Activated naive CD8-positive, alpha-beta T cell treated with anti-CD3 and anti-CD28 coated beads for 36 hours (primary cell): Measurements from ENCODE around the gene LTN1. TPM values are rescaled to one million over a fixed set of nuclear protein-coding genes. Genes with fewer than 3 reads are reported as not detected.
"Not testable (repeated sequence)": the region's sequence is repeated elsewhere in the genome, so short reads cannot be mapped to it uniquely, and the experiment has no call there.

Experiments
- DNase-seq: peaks from one replicate; pipeline ENCODE4 v3.0.0; 2021
- H3K27ac Mint-ChIP-seq: one replicate; pipeline ENCODE4 v1.8.0; 2022; ENCODE audit warnings: mild to moderate bottlenecking, moderate library complexity, mixed read lengths
- H3K27me3 Mint-ChIP-seq: one replicate; pipeline ENCODE4 v1.8.0; 2022; ENCODE audit warnings: mild to moderate bottlenecking, mixed read lengths
- H3K36me3 Mint-ChIP-seq: one replicate; pipeline ENCODE4 v1.8.0; 2021; ENCODE audit warnings: mild to moderate bottlenecking, mixed read lengths
- H3K4me1 Mint-ChIP-seq: one replicate; pipeline ENCODE4 v1.8.0; 2021; ENCODE audit warnings: mixed read lengths
- H3K4me3 Mint-ChIP-seq: one replicate; pipeline ENCODE4 v1.8.0; 2022; ENCODE audit warnings: mild to moderate bottlenecking, moderate library complexity, mixed read lengths
- H3K9me3 Mint-ChIP-seq: one replicate; pipeline ENCODE4 v1.8.0; 2022; ENCODE audit warnings: mixed read lengths
- total RNA-seq, 2 experiments: library from RNA; stranded (reverse); gene quantifications; one replicate each; pipeline ENCODE4 v1.2.3, GENCODE V29; 2021

LTN1 gene
- total RNA-seq, 2 experiments from 2014 or later, result 23.0 to 24.6 TPM

GRCh38 chr21:29005696-29006095 is 13.0 kb upstream of the LTN1 start:
- H3K36me3 Mint-ChIP-seq, result peaks cover 10% of the 10 kb centered on the region
- peaks cover 2% of the 10 kb centered on the region for H3K9me3 Mint-ChIP-seq
- H3K27ac Mint-ChIP-seq, result no peak overlapping the region
- peaks cover 12% of the 10 kb centered on the region for H3K4me1 Mint-ChIP-seq
- no peak overlapping the region for H3K4me3 Mint-ChIP-seq
- H3K27me3 Mint-ChIP-seq, result no peaks in the 10 kb centered on the region
- no peak for DNase-seq

DNA sequence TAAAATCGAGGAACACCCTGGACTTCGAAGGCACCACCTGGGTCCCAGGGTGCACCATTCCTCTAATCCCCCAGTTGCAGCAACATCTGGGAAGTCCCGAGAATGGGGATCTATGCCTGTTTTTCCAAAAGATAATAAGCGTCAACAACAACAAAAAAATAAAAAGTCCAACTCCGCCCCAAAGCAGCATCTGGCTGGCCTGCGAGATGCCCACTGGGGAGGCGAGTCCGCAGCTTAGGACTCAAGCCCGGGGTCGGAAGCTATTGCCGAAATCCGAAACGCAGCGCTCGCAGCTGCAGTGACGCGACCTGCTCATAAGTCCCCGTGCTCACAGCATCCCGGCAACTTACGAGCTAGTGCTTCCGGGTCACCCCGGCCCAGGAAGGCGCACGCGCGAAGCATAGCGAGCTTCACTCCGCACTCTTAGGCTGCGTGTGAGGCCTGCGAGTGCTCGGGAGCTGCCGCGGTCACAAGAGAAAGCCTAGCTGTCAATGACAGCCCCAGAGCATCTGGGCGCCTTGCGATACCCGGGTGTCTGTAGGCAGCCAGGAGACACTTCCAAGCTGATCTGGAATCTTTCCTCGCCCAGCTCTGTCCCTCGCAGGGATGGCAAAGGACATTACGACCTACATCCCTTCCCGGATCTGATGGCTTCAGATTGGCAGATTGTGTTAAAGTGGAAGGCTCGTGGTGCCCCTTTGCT is 9.9 kb upstream of the LTN1 start:
- H3K27me3 Mint-ChIP-seq, result no peaks in the 10 kb centered on the region
- H3K9me3 Mint-ChIP-seq, result peaks cover 2% of the 10 kb centered on the region
- H3K27ac Mint-ChIP-seq, result peak overlapping the region; percentile 95
- H3K36me3 Mint-ChIP-seq, result peaks cover 10% of the 10 kb centered on the region
- H3K4me3 Mint-ChIP-seq, result peak overlapping the region; percentile 90
- peak; percentile 94 for DNase-seq
- H3K4me1 Mint-ChIP-seq, result peaks cover 12% of the 10 kb centered on the region

- Mint-ChIP-seq H3K27me3 (no peaks in the 10 kb centered on the region), H3K27ac (peak overlapping the region; percentile 97)
These were observed 584 bp upstream of the LTN1 start for GRCh38 chr21:28993293-28993629.

GRCh38 chr21:28991861-28992525 is 684 bp downstream of the LTN1 start:
- Mint-ChIP-seq H3K9me3 (no peaks in the 10 kb centered on the region), H3K4me3 (peak overlapping the region; percentile 94), H3K27me3 (no peaks in the 10 kb centered on the region), H3K36me3 (peaks cover 17% of the 10 kb centered on the region), H3K27ac (peak overlapping the region; percentile 97), H3K4me1 (peaks cover 43% of the 10 kb centered on the region)
- DNase-seq, result no peak

More at GRCh38 chr21:28993293-28993629, 584 bp upstream of the LTN1 start:
- Mint-ChIP-seq H3K4me3 (peak overlapping the region; percentile 94), H3K9me3 (no peaks in the 10 kb centered on the region), H3K4me1 (peaks cover 35% of the 10 kb centered on the region), H3K36me3 (peaks cover 8% of the 10 kb centered on the region)
- DNase-seq, result no peak

- peak; percentile 35 for DNase-seq
- peak overlapping the region; percentile 86 for H3K27ac Mint-ChIP-seq
- H3K4me3 Mint-ChIP-seq, result peak overlapping the region; percentile 7
- not testable (repeated sequence) for H3K9me3 Mint-ChIP-seq, H3K27me3 Mint-ChIP-seq
- peaks cover 26% of the 10 kb centered on the region for H3K36me3 Mint-ChIP-seq
- H3K4me1 Mint-ChIP-seq, result peaks cover 33% of the 10 kb centered on the region
These were observed 4.5 kb downstream of the LTN1 start for GRCh38 chr21:28988146-28988545.

DNA sequence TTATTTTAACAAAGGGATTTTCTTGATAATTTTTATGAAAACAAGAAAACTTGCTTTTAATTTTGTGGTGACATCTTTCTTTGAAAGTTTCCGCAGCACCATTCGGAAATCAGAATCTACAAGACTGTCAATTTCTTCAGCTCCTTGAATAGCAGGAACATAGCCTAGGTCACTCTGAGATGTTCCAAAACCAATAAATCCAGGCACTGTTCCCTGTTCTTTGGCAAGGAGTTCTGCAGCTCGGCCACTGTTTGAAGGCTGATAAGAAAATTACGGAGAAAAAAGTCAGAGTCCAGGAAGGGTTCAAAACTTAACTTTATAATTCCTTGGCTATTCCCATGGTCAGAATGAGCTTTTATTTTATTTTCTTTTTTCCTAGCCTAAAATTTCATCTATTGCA is 6.0 kb downstream of the LTN1 start:
- Mint-ChIP-seq H3K27me3 (no peaks in the 10 kb centered on the region), H3K36me3 (peaks cover 26% of the 10 kb centered on the region), H3K4me3 (no peak overlapping the region), H3K27ac (no peak overlapping the region), H3K4me1 (peaks cover 30% of the 10 kb centered on the region), H3K9me3 (no peaks in the 10 kb centered on the region)
- no peak for DNase-seq

GRCh38 chr21:28982637-28983036 is 10.0 kb downstream of the LTN1 start:
- no peaks in the 10 kb centered on the region for H3K9me3 Mint-ChIP-seq
- no peaks in the 10 kb centered on the region for H3K27me3 Mint-ChIP-seq
- peaks cover 17% of the 10 kb centered on the region for H3K36me3 Mint-ChIP-seq
- H3K27ac Mint-ChIP-seq, result no peak overlapping the region
- H3K4me3 Mint-ChIP-seq, result no peak overlapping the region
- no peak for DNase-seq
- H3K4me1 Mint-ChIP-seq, result peaks cover 7% of the 10 kb centered on the region

GRCh38 chr21:28979092-28979491 is 13.6 kb downstream of the LTN1 start:
- Mint-ChIP-seq H3K4me1 (peaks cover 13% of the 10 kb centered on the region), H3K4me3 (no peak overlapping the region), H3K9me3 (no peaks in the 10 kb centered on the region), H3K27ac (no peak overlapping the region), H3K27me3 (no peaks in the 10 kb centered on the region), H3K36me3 (peaks cover 18% of the 10 kb centered on the region)
- no peak for DNase-seq

DNA sequence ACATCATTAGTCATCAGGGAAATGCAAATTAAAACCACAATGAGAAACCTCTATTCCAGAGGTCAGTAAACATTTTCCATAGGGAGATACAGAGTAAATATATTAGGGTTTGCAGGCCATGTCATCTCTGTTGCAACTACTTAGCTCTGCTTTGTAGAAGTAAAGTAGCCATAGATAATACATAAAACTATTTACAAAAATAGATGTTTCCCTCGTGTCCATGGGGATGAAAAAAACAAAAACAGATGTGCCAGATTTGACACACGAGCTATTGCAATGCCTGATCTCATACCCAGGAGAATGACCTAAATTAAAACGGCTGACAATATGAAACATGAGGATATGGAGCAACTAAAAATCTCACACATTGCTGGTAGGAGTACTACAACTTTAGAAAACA is 17.3 kb downstream of the LTN1 start:
- H3K27ac Mint-ChIP-seq, result no peak overlapping the region
- peaks cover 23% of the 10 kb centered on the region for H3K36me3 Mint-ChIP-seq
- H3K27me3 Mint-ChIP-seq, result no peaks in the 10 kb centered on the region
- DNase-seq, result no peak
- peaks cover 15% of the 10 kb centered on the region for H3K4me1 Mint-ChIP-seq
- H3K9me3 Mint-ChIP-seq, result no peaks in the 10 kb centered on the region
- H3K4me3 Mint-ChIP-seq, result no peak overlapping the region

- H3K9me3 Mint-ChIP-seq, result no peaks in the 10 kb centered on the region
- no peaks in the 10 kb centered on the region for H3K27me3 Mint-ChIP-seq
- peaks cover 23% of the 10 kb centered on the region for H3K36me3 Mint-ChIP-seq
- H3K4me1 Mint-ChIP-seq, result peaks cover 15% of the 10 kb centered on the region
- DNase-seq, result no peak
- H3K27ac Mint-ChIP-seq, result no peak overlapping the region
- no peak overlapping the region for H3K4me3 Mint-ChIP-seq
These were observed 18.0 kb downstream of the LTN1 start for GRCh38 chr21:28974531-28975227.

DNA sequence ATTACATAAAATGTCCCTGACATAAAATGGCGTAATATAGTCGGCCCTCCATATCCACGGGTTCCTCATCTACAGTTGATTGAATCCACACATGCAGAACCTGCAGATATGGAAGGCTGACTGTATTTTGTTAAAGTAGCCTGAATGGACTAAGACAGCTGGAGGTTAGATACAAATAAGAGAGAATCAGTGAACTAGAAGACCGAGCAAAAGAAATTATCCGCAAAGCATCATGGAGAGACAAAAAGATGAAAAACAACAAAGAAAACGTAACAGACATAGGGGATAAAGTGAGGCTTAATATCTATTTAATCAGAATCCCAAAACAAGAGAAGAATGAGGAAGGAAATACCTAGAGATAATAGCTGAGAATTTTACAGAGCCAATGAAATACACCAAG is 20.3 kb downstream of the LTN1 start:
- no peaks in the 10 kb centered on the region for H3K27me3 Mint-ChIP-seq
- H3K9me3 Mint-ChIP-seq, result no peaks in the 10 kb centered on the region
- H3K4me1 Mint-ChIP-seq, result peaks cover 12% of the 10 kb centered on the region
- H3K36me3 Mint-ChIP-seq, result peaks cover 29% of the 10 kb centered on the region
- H3K4me3 Mint-ChIP-seq, result no peak overlapping the region
- H3K27ac Mint-ChIP-seq, result no peak overlapping the region
- DNase-seq, result no peak

GRCh38 chr21:28971171-28971570 is 21.5 kb downstream of the LTN1 start:
- no peaks in the 10 kb centered on the region for H3K9me3 Mint-ChIP-seq
- peaks cover 12% of the 10 kb centered on the region for H3K4me1 Mint-ChIP-seq
- H3K4me3 Mint-ChIP-seq, result no peak overlapping the region
- H3K27me3 Mint-ChIP-seq, result no peaks in the 10 kb centered on the region
- DNase-seq, result no peak
- peaks cover 32% of the 10 kb centered on the region for H3K36me3 Mint-ChIP-seq
- H3K27ac Mint-ChIP-seq, result no peak overlapping the region

DNA sequence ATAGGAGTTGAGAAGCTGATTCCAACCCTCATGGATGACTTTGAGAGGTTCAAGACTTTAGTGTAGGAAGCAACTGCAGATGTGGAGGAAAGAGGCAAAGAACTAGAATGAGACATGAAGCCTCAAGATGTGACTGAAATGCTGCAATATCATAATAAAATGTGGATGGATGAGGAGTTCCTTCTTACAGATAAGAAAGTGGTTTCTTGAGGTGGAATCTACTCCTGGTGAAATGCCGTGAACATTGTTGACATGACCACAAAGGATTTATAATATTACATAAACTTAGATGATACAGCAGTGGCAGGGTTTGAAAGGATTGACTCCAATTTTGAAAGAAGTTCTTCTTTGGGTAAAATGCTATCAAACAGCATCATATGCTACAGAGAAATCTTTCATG is 28.8 kb downstream of the LTN1 start:
- Mint-ChIP-seq H3K36me3 (peaks cover 23% of the 10 kb centered on the region), H3K27ac (no peak overlapping the region), H3K27me3 (no peaks in the 10 kb centered on the region), H3K4me1 (peaks cover 8% of the 10 kb centered on the region), H3K4me3 (no peak overlapping the region), H3K9me3 (no peaks in the 10 kb centered on the region)
- DNase-seq, result no peak

DNA sequence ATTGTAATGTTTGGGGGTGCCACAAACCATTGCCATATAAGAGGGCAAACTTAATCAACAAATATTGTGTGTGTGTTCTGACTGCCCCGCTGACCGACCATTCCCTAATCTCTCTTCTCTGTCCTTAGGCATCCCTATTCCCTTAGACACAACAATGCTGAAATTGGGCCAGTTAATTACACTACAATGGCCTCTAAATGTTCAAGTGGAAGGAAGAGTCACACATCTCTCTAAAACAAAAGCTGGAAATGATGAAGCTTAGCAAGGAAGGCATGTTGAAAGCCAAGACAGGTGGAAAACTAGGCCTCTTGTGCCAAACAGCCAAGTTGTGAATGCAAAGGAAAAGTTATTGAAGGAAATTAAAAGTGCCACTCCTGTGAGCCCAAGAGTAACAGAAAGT is 30.2 kb downstream of the LTN1 start:
- Mint-ChIP-seq H3K36me3 (peaks cover 27% of the 10 kb centered on the region), H3K4me1 (peaks cover 11% of the 10 kb centered on the region), H3K4me3 (no peak overlapping the region), H3K9me3 (no peaks in the 10 kb centered on the region), H3K27me3 (no peaks in the 10 kb centered on the region), H3K27ac (no peak overlapping the region)
- DNase-seq, result no peak

DNA sequence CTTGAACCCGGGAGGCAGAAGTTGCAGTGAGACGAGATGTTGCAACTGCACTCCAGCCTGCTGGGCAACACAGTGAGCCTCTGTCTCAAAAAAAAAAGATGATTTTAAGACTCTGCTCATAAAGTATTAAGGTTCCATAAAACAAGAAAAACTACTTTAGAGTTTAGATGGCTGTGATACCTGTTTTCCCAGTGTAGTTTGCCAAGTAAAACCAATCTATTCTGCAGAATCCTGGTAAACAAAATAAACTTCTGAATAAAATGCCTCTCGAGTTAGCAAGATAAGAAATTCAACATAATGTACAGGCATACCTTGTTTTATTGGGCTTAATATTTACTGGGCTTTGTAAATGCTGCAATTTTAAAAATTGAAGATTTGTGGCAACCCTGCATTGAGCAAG is 30.8 kb downstream of the LTN1 start:
- Mint-ChIP-seq H3K36me3 (peaks cover 31% of the 10 kb centered on the region), H3K4me3 (no peak overlapping the region), H3K4me1 (peaks cover 11% of the 10 kb centered on the region), H3K27me3 (no peaks in the 10 kb centered on the region), H3K27ac (no peak overlapping the region), H3K9me3 (no peaks in the 10 kb centered on the region)
- DNase-seq, result no peak
